ENCODE measurements around the gene LSM6.

LSM6 gene

GRCh38 chr4:146191766-146192458, 16.4 kb downstream of the LSM6 start:
- Histone ChIP-seq H3F3A (ENCODE audit: insufficient read depth, low read length) (no peaks in the 10 kb centered on the region), H3K4me2 (ENCODE audit: low read depth, low read length) (no peak overlapping the region), H3K36me3 (replicated peaks; ENCODE audit: insufficient read depth, low read length) (peaks cover 7% of the 10 kb centered on the region; the same call in 1 of the 2 replicates), H2AFZ (ENCODE audit: low read length) (no peak overlapping the region), H4K20me1 (ENCODE audit: insufficient read depth, low read length) (no peaks in the 10 kb centered on the region; the same call in 1 of the 2 replicates), H3K27ac (ENCODE audit: low read length) (no peak overlapping the region), H3K79me2 (ENCODE audit: low read length) (no peaks in the 10 kb centered on the region), H3K4me1 (ENCODE audit: low read length) (no peaks in the 10 kb centered on the region), H3K27me3 (replicated peaks; ENCODE audit: insufficient read depth, low read length) (no peaks in the 10 kb centered on the region), H3K9me2 (replicated peaks; ENCODE audit: insufficient read depth, low read length) (no peaks in the 10 kb centered on the region), H3K4me3 (ENCODE audit: low read length) (no peak overlapping the region), H3K9me3 (replicated peaks; ENCODE audit: insufficient read depth, low read length) (no peaks in the 10 kb centered on the region), H3K9ac (ENCODE audit: low read length) (no peak overlapping the region)
- TF ChIP-seq CTCF (IDR thresholded peaks at IDR 0.05; ENCODE audit: low read length) (no peak), EZH2 (optimal IDR thresholded peaks at IDR 0.05; ENCODE audit: low read depth, low read length) (no peak), EZH2phosphoT487 (IDR thresholded peaks at IDR 0.05; ENCODE audit: low read length) (no peak)
- DNase-seq: no peak

DNA sequence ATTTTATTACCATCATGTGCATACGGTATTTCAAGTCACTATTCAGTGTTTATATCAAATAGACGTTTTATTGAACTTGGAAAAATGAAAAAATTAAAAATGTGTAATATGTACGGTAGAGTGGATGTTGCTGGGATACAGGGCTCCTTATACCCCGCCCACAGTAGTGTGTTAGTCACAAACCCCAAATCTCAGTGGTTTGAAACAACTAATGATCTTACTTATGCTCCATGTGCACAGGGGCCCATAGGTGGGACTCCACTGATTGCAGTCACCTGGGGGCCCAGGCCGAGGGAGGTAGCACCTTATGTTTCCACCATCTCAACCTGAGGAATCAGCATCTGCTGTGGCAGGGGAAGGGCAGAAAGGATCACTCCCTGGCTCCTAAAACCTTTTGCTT, 18.1 kb downstream of the LSM6 start:
- Histone ChIP-seq H3K9ac (ENCODE audit: low read length) (no peak overlapping the region), H3K4me1 (ENCODE audit: low read length) (no peaks in the 10 kb centered on the region), H3K27me3 (replicated peaks; ENCODE audit: insufficient read depth, low read length) (no peaks in the 10 kb centered on the region), H3K4me2 (ENCODE audit: low read depth, low read length) (no peak overlapping the region), H3K36me3 (replicated peaks; ENCODE audit: insufficient read depth, low read length) (no peaks in the 10 kb centered on the region; the same call in 1 of the 2 replicates), H4K20me1 (ENCODE audit: insufficient read depth, low read length) (no peaks in the 10 kb centered on the region), H3K9me2 (replicated peaks; ENCODE audit: insufficient read depth, low read length) (no peaks in the 10 kb centered on the region), H3K9me3 (replicated peaks; ENCODE audit: insufficient read depth, low read length) (no peaks in the 10 kb centered on the region), H3K4me3 (ENCODE audit: low read length) (no peak overlapping the region), H3K27ac (ENCODE audit: low read length) (no peak overlapping the region), H3K79me2 (ENCODE audit: low read length) (no peaks in the 10 kb centered on the region), H2AFZ (ENCODE audit: low read length) (no peak overlapping the region), H3F3A (ENCODE audit: insufficient read depth, low read length) (no peaks in the 10 kb centered on the region)
- no peak for DNase-seq
- TF ChIP-seq EZH2 (optimal IDR thresholded peaks at IDR 0.05; ENCODE audit: low read depth, low read length): no peak
- no peak for TF ChIP-seq CTCF (IDR thresholded peaks at IDR 0.05; ENCODE audit: low read length)
- no peak for TF ChIP-seq EZH2phosphoT487 (IDR thresholded peaks at IDR 0.05; ENCODE audit: low read length)

DNA sequence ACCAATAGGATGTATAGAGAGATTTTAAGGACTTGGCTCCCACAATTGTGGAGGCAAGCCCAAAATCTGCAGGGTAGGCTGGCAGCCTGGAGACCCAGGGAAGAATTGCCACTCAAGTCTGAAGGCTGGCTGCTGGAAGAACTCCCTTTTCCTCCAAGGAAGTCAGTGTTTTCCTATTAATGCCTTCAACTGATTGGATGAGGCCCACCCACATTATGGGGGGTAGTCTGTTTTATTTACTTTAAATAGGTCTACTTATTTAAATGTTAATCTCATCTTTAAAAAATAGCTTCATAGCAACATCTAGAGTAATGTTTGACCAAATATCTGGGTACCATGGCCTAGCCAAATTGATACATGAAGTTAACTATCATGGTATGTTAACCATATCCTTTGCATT, 18.7 kb downstream of the LSM6 start:
- Histone ChIP-seq H3K4me2 (ENCODE audit: low read depth, low read length) (no peak overlapping the region), H3K9me3 (replicated peaks; ENCODE audit: insufficient read depth, low read length) (no peaks in the 10 kb centered on the region), H3K9ac (ENCODE audit: low read length) (no peak overlapping the region), H3K27ac (ENCODE audit: low read length) (no peak overlapping the region), H3K9me2 (replicated peaks; ENCODE audit: insufficient read depth, low read length) (no peaks in the 10 kb centered on the region), H3K4me3 (ENCODE audit: low read length) (no peak overlapping the region), H3K79me2 (ENCODE audit: low read length) (no peaks in the 10 kb centered on the region), H2AFZ (ENCODE audit: low read length) (no peak overlapping the region), H3K4me1 (ENCODE audit: low read length) (no peaks in the 10 kb centered on the region), H3F3A (ENCODE audit: insufficient read depth, low read length) (no peaks in the 10 kb centered on the region), H3K36me3 (replicated peaks; ENCODE audit: insufficient read depth, low read length) (no peaks in the 10 kb centered on the region; the same call in 1 of the 2 replicates), H4K20me1 (ENCODE audit: insufficient read depth, low read length) (no peaks in the 10 kb centered on the region), H3K27me3 (replicated peaks; ENCODE audit: insufficient read depth, low read length) (no peaks in the 10 kb centered on the region)
- no peak for DNase-seq
- TF ChIP-seq EZH2 (optimal IDR thresholded peaks at IDR 0.05; ENCODE audit: low read depth, low read length): no peak
- TF ChIP-seq CTCF (IDR thresholded peaks at IDR 0.05; ENCODE audit: low read length): no peak
- TF ChIP-seq EZH2phosphoT487 (IDR thresholded peaks at IDR 0.05; ENCODE audit: low read length): no peak
